Measurements from ENCODE around the gene TMEM179. TPM values are rescaled to one million over a fixed set of nuclear protein-coding genes. Genes with fewer than 3 reads are reported as not detected.

Gene TMEM179
- total and polyA plus RNA-seq, 2 donors (not counting 1 experiment from before 2014, with no cell fraction given): not detected

- no peak overlapping the region for H3K27ac Mint-ChIP-seq
- TF ChIP-seq EZH2 (IDR thresholded peaks at IDR 0.05; ENCODE audit: borderline replicate concordance, insufficient read depth, low read depth, low read length, poor library complexity, severe bottlenecking): no peak
- no peak for TF ChIP-seq CTCF (IDR thresholded peaks at IDR 0.05)
- H3K9me3 Mint-ChIP-seq (ENCODE audit: insufficient read depth): no peaks in the 10 kb centered on the region
- no peak overlapping the region for H2AFZ ChIP-seq (ENCODE audit: insufficient read depth, low read depth, low read length, poor library complexity, severe bottlenecking)
- CTCF ChIA-PET: interaction anchor here (0.6 kb wide), 1 partner anchor 258 kb away, joined by 3 read pairs; no protein-coding TSS in a partner anchor
- no peak overlapping the region for H3K4me2 ChIP-seq (replicated peaks; ENCODE audit: low read depth, low read length, poor library complexity, severe bottlenecking)
- H3K9ac ChIP-seq (ENCODE audit: low read length): no peak overlapping the region
- H3K4me1 ChIP-seq (ENCODE audit: control insufficient read depth in 2 of 2, insufficient read depth in 2 of 2, low read length in 2 of 2): no peaks in the 10 kb centered on the region
- no peaks in the 10 kb centered on the region for H3K27me3 ChIP-seq (replicated peaks in 1 of 4; ENCODE audit: control extremely low read depth in 1 of 4, control insufficient read depth in 3 of 4, insufficient read depth in 4 of 4, low read length in 3 of 4)
- no peak overlapping the region for H3K4me3 Mint-ChIP-seq
- H3K4me1 Mint-ChIP-seq: no peaks in the 10 kb centered on the region
- DNase-seq: no peak
- no peaks in the 10 kb centered on the region for H4K20me1 ChIP-seq (ENCODE audit: control insufficient read depth, insufficient read depth, low read length, poor library complexity, severe bottlenecking)
- no peak for ATAC-seq (ENCODE audit: low read depth)
- H3K79me2 ChIP-seq (ENCODE audit: control insufficient read depth, insufficient read depth, low read length): no peaks in the 10 kb centered on the region
- H3K27me3 Mint-ChIP-seq: no peaks in the 10 kb centered on the region
- no peak overlapping the region for H3K27ac ChIP-seq (ENCODE audit: low read length in 2 of 2)
- 71% methylated on average over 7 of the region's 9 CpGs for WGBS (ENCODE audit: insufficient coverage)
- H3K36me3 ChIP-seq (replicated peaks in 1 of 2; ENCODE audit: control extremely low read depth in 1 of 2, control insufficient read depth in 1 of 2, extremely low read depth in 1 of 2, insufficient read depth in 2 of 2, low read length in 1 of 2): no peaks in the 10 kb centered on the region
- POLR2A ChIA-PET: no interaction called here
- no peaks in the 10 kb centered on the region for H3K9me3 ChIP-seq (ENCODE audit: control extremely low read depth in 1 of 3, control insufficient read depth in 2 of 3, insufficient read depth in 1 of 3, low read length in 2 of 3)
- H3K4me3 ChIP-seq (ENCODE audit: control extremely low read depth in 1 of 5, extremely low read depth in 1 of 5, insufficient read depth in 1 of 5, low read depth in 2 of 5, low read length in 4 of 5): no peak overlapping the region
- intact Hi-C loops (cut with micrococcal nuclease): no loop called here
These were observed 30.6 kb downstream of the TMEM179 start for GRCh38 chr14:104573930-104574329.

GRCh38 chr14:104572668-104573067 is 31.9 kb downstream of the TMEM179 start:
- Histone ChIP-seq H3K9ac (ENCODE audit: low read length) (no peak overlapping the region), H3K27ac (ENCODE audit: low read length in 2 of 2) (no peak overlapping the region), H3K36me3 (replicated peaks in 1 of 2; ENCODE audit: control extremely low read depth in 1 of 2, control insufficient read depth in 1 of 2, extremely low read depth in 1 of 2, insufficient read depth in 2 of 2, low read length in 1 of 2) (no peaks in the 10 kb centered on the region), H3K4me3 (ENCODE audit: control extremely low read depth in 1 of 5, extremely low read depth in 1 of 5, insufficient read depth in 1 of 5, low read depth in 2 of 5, low read length in 4 of 5) (no peak overlapping the region), H3K4me2 (replicated peaks; ENCODE audit: low read depth, low read length, poor library complexity, severe bottlenecking) (no peak overlapping the region), H3K79me2 (ENCODE audit: control insufficient read depth, insufficient read depth, low read length) (no peaks in the 10 kb centered on the region), H3K27me3 (replicated peaks in 1 of 4; ENCODE audit: control extremely low read depth in 1 of 4, control insufficient read depth in 3 of 4, insufficient read depth in 4 of 4, low read length in 3 of 4) (no peaks in the 10 kb centered on the region), H3K4me1 (ENCODE audit: control insufficient read depth in 2 of 2, insufficient read depth in 2 of 2, low read length in 2 of 2) (no peaks in the 10 kb centered on the region), H3K9me3 (ENCODE audit: control extremely low read depth in 1 of 3, control insufficient read depth in 2 of 3, insufficient read depth in 1 of 3, low read length in 2 of 3) (no peaks in the 10 kb centered on the region), H4K20me1 (ENCODE audit: control insufficient read depth, insufficient read depth, low read length, poor library complexity, severe bottlenecking) (no peaks in the 10 kb centered on the region), H2AFZ (ENCODE audit: insufficient read depth, low read depth, low read length, poor library complexity, severe bottlenecking) (no peak overlapping the region)
- no peak overlapping the region for H3K27ac Mint-ChIP-seq
- no peak for ATAC-seq (ENCODE audit: low read depth)
- 78% methylated on average over 6 of the region's 7 CpGs for WGBS (ENCODE audit: insufficient coverage)
- DNase-seq: no peak
- TF ChIP-seq EZH2 (IDR thresholded peaks at IDR 0.05; ENCODE audit: borderline replicate concordance, insufficient read depth, low read depth, low read length, poor library complexity, severe bottlenecking) (no peak), CTCF (IDR thresholded peaks at IDR 0.05) (no peak)
- intact Hi-C loops (cut with micrococcal nuclease): no loop called here
- CTCF ChIA-PET: no interaction called here
- no peak overlapping the region for H3K4me3 Mint-ChIP-seq
- H3K4me1 Mint-ChIP-seq: no peaks in the 10 kb centered on the region
- POLR2A ChIA-PET: no interaction called here
- H3K27me3 Mint-ChIP-seq: no peaks in the 10 kb centered on the region
- H3K9me3 Mint-ChIP-seq (ENCODE audit: insufficient read depth): no peaks in the 10 kb centered on the region

All from B cell (primary cell).